Measurements from ENCODE around the gene FAM50A. TPM values are rescaled to one million over a fixed set of nuclear protein-coding genes. Genes with fewer than 3 reads are reported as not detected.

FAM50A gene
- total RNA-seq, 1 donor from 2014 or later, result 47.3 TPM

GRCh38 chrX:154457491-154458115 lies 13.7 kb downstream of the FAM50A start:
- intact Hi-C loops (cut with DNase I), result loop anchor here (2.0 kb wide), 1 partner anchor 21 kb away; the partner anchor contains the start of gene LAGE3
- ATAC-seq (peak; percentile 57), DNase-seq (ENCODE audit: missing footprints) (no peak)

- ATAC-seq (peak; percentile 70), DNase-seq (ENCODE audit: missing footprints) (peak; percentile 70)
- intact Hi-C loops (cut with DNase I), result loop anchor here (2.0 kb wide), 1 partner anchor 20 kb away; the partner anchor contains the start of gene LAGE3
Measured at GRCh38 chrX:154458116-154458953, 14.4 kb downstream of the FAM50A start, which contains the start of gene PLXNA3. Gene PLXNA3 (plus strand): TSS chrX:154458281. CDS start chrX:154460184, 1,903 bp downstream.

- DNase-seq (ENCODE audit: missing footprints), result no peak
- intact Hi-C loops (cut with DNase I), result loop anchor here (2.0 kb wide), 1 partner anchor 20 kb away; the partner anchor contains the start of gene LAGE3
Measured at GRCh38 chrX:154458954-154459778, 15.2 kb downstream of the FAM50A start.

GRCh38 chrX:154459832-154460231 lies 15.9 kb downstream of the FAM50A start:
- intact Hi-C loops (cut with DNase I), result loop anchor here (2.0 kb wide), 1 partner anchor 19 kb away; the partner anchor contains the start of gene LAGE3
- DNase-seq (ENCODE audit: missing footprints) (no peak), ATAC-seq (no peak)

More at GRCh38 chrX:154458954-154459778, 15.2 kb downstream of the FAM50A start:
- peak; percentile 84 for ATAC-seq

GRCh38 chrX:154460326-154460725 lies 16.4 kb downstream of the FAM50A start:
- DNase-seq (ENCODE audit: missing footprints) (no peak), ATAC-seq (no peak)

GRCh38 chrX:154462396-154462795 lies 18.5 kb downstream of the FAM50A start:
- intact Hi-C loops (cut with DNase I), result no loop called here
- ATAC-seq (no peak), DNase-seq (ENCODE audit: missing footprints) (no peak)

More at GRCh38 chrX:154460326-154460725, 16.4 kb downstream of the FAM50A start:
- intact Hi-C loops (cut with DNase I), result no loop called here

GRCh38 chrX:154463611-154464220 lies 19.8 kb downstream of the FAM50A start:
- no peak for DNase-seq (ENCODE audit: missing footprints)
- intact Hi-C loops (cut with DNase I), result no loop called here
- ATAC-seq, result no peak

GRCh38 chrX:154464806-154465365 lies 20.9 kb downstream of the FAM50A start:
- ATAC-seq (no peak), DNase-seq (ENCODE audit: missing footprints) (no peak)
- intact Hi-C loops (cut with DNase I), result no loop called here

- intact Hi-C loops (cut with DNase I), result no loop called here
- ATAC-seq (no peak), DNase-seq (ENCODE audit: missing footprints) (no peak)
Measured at GRCh38 chrX:154465601-154466000, 21.7 kb downstream of the FAM50A start.

- DNase-seq (ENCODE audit: missing footprints), result no peak
- intact Hi-C loops (cut with DNase I), result no loop called here
- no peak for ATAC-seq
Measured at GRCh38 chrX:154466036-154466435, 22.1 kb downstream of the FAM50A start.

GRCh38 chrX:154466907-154467306 lies 23.0 kb downstream of the FAM50A start:
- DNase-seq (ENCODE audit: missing footprints) (no peak), ATAC-seq (no peak)
- intact Hi-C loops (cut with DNase I), result no loop called here

- intact Hi-C loops (cut with DNase I), result no loop called here
- ATAC-seq (no peak), DNase-seq (ENCODE audit: missing footprints) (no peak)
Measured at GRCh38 chrX:154467556-154467955, 23.6 kb downstream of the FAM50A start.

- intact Hi-C loops (cut with DNase I), result no loop called here
- ATAC-seq, result no peak
- DNase-seq (ENCODE audit: missing footprints), result no peak
Measured at GRCh38 chrX:154468217-154468616, 24.3 kb downstream of the FAM50A start.

GRCh38 chrX:154469114-154469513 lies 25.2 kb downstream of the FAM50A start:
- intact Hi-C loops (cut with DNase I), result no loop called here
- DNase-seq (ENCODE audit: missing footprints) (no peak), ATAC-seq (no peak)

- intact Hi-C loops (cut with DNase I), result no loop called here
- no peak for DNase-seq (ENCODE audit: missing footprints)
- ATAC-seq, result no peak
Measured at GRCh38 chrX:154469880-154470279, 25.9 kb downstream of the FAM50A start.

- ATAC-seq, result no peak
- intact Hi-C loops (cut with DNase I), result no loop called here
- no peak for DNase-seq (ENCODE audit: missing footprints)
Measured at GRCh38 chrX:154470434-154470833, 26.5 kb downstream of the FAM50A start.

- ATAC-seq (no peak), DNase-seq (ENCODE audit: missing footprints) (no peak)
- intact Hi-C loops (cut with DNase I), result no loop called here
Measured at GRCh38 chrX:154470914-154471568, 27.1 kb downstream of the FAM50A start.
